Measurements from ENCODE around the gene PITX2. TPM values are rescaled to one million over a fixed set of nuclear protein-coding genes. Genes with fewer than 3 reads are reported as not detected.

Gene PITX2
- polyA plus RNA-seq, 3 donors = 0.12 to 0.55 (median 0.22) TPM

DNA sequence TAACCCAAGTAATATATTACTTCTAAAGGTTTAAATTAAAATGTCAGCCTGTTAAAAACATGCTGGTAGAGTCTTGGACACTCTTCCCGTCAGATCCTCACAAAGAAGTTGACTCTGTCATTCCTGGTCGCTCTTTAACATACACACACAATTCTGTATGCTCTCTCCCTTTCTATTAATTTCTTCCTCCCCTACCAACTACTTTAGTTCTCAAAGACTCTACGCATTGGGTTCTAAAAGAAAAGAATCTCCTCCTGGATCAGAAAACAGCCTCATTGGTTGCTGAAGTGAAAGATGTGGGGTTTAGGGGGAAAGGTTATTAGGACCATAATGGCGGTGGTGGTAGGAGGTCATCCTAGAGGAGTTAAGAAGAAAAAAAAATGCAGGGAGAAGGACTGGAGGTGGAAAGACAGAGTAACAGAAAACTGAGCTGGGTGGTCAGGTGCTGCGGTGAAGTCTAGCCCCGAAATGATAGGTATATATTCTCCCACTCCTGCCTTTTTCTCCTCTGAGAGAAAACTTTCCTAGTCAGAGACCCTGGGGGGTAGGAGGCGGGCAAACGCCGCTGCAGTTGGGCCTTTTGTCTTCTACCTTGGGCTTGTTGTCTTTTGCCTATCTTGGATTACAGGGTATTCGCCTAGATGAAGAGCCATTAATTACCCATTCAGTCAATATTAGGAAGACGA, 5.2 kb upstream of the PITX2 start:
- WGBS, 3 donors = 13 to 24% (median 24%) methylated on average over 11 of the region's 11 CpGs
- no peak overlapping the region for H3K27ac ChIP-seq (ENCODE audit: low read depth, low read length)

DNA sequence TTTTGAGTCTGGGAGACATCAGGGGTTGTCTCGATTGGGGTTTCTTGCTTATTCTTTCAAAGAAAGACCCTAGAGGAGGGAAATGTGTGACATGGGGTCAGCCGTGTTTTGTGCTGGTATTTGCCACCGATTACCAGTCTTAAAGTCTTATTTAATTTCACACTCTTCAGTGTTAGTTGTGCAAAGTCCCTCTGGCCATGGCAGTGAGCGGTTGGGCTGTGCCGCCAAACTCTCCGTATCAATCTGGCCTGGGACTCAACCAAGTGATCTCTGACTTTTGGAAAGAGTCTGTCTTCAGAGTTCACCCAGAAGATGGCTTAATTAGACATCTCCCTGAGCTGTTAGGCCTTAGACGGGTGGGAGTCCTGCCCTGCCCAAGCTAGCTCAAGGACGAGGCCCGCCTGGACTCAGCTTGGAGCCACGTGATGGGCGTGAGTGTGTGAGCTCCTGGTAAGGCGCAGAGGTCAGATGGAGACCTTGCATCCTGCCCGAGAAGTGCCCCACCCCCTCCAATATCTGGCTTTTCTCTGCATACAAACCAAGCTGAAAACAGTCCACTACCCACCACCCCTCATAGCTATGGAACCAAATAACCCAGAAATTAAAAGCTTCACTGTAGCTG, 3.8 kb upstream of the PITX2 start:
- H3K27ac ChIP-seq (ENCODE audit: low read depth, low read length) = no peak overlapping the region
- WGBS, 3 donors = 17 to 24% (median 24%) methylated on average over 13 of the region's 13 CpGs

DNA sequence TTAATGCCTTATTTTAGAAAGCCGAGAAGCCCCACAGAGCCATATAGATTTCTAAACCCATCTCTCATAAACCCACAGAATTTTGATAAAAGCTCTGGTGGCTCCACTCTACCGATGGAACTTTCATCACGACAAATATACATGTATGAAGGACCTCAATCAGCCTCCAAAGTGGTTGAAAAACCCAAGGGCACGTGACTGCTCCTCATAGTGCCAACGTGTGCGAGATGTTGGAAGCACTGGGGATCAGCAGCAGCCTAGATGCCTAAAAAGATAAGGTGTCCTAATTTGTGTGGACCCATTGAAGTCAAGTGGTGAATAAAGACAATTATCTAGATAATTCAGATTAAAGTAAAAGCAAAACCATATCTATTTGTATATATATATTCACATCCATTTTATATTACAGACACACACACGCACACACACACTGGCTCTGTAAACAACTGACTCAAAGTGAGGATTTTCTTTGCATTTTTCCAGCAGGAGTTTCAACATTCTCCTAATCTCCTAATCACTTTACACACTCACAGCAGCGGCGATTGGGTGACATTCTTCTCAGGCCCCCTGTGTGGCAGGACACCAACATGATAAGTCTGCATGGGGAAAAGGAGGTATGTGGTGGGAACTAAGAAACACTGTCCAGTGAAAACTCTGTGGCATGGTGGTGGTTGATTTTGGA, 2.8 kb upstream of the PITX2 start:
- 12 to 20% (median 20%) methylated on average over 9 of the region's 9 CpGs for WGBS, 3 donors
- H3K27ac ChIP-seq (ENCODE audit: low read depth, low read length) = no peak overlapping the region

DNA sequence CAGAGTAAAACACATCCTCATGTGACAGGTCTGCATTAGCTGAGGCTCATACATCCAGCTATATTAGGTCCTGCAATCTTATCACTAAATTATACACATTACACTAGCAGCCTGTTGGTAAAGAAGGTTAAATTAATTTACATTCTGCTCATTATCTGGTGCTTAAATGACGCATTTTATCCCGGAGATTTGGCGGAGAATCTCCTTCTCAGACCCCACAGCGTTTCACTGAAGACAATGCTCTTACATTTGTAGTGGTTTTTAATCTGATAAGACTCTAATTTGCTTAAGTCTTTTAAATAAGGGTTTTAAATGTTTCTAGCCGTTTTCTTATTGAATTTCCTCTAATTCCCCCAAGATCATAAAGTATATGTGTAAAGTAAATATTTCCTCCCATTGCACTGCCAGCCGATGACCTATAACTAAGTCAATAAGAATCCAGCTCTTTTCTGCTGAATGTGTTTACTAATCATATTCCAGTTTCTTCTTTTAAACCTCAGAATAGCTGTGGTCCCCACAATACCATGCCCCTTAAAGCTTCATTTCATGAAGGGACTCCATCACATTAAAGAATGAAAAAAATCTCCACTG, 2.1 kb upstream of the PITX2 start:
- WGBS, 3 donors = 6 to 26% (median 23%) methylated on average over 6 of the region's 6 CpGs
- no peak overlapping the region for H3K27ac ChIP-seq (ENCODE audit: low read depth, low read length)

DNA sequence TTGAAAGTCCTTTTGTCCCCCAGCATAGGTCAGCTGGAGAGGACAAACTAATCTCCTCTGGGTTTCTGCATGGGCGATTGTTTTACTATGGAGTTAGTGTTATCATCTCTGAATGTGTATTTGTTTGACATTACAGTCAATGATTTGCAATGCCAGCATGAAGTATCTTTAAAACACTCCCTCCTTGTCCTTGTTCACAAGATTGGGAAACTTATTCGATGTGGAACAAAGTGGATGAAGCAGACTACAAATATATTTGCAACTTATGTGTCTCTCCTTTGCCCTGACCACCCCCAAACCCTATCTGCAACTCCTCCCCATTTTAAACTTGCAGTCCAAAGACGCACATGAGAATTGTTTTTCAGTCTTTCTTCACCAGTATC, 1.5 kb upstream of the PITX2 start:
- WGBS, 3 donors = 6 to 31% (median 25%) methylated on average over 3 of the region's 3 CpGs
- H3K27ac ChIP-seq (ENCODE audit: low read depth, low read length) = no peak overlapping the region

DNA sequence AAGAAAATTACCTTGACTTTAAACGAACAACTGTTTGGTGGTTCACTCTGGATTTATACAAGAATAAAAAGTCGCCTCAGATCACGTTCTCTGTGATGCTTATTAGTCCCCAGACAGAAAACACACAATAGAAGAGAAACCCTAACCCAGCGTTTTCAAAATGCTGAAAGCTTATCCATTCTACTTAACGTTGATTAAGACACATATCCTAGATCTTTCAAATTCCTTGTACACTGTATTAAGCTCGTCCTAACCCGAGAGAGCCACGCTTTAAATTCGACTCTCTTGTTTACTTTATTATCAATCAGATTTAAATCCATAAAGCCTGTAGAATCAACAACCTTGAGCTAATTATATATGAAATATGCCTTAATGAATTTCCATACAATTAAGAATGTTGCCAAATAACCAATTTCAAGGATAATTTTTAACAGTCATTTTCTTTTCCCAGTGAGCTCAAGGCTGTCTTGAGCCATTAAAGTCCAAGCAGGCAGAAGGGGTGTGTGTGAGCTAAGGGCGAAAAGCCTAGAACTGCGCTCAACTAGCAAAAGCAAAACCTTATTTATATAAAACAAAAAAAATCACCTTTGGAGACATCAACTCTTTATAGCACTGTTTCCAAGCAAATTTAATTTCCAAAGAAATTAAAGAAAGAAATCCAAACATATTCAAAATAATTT, 981 bp upstream of the PITX2 start:
- WGBS, 3 donors = 19 to 34% (median 28%) methylated on average over 11 of the region's 11 CpGs
- H3K27ac ChIP-seq (ENCODE audit: low read depth, low read length) = no peak overlapping the region

DNA sequence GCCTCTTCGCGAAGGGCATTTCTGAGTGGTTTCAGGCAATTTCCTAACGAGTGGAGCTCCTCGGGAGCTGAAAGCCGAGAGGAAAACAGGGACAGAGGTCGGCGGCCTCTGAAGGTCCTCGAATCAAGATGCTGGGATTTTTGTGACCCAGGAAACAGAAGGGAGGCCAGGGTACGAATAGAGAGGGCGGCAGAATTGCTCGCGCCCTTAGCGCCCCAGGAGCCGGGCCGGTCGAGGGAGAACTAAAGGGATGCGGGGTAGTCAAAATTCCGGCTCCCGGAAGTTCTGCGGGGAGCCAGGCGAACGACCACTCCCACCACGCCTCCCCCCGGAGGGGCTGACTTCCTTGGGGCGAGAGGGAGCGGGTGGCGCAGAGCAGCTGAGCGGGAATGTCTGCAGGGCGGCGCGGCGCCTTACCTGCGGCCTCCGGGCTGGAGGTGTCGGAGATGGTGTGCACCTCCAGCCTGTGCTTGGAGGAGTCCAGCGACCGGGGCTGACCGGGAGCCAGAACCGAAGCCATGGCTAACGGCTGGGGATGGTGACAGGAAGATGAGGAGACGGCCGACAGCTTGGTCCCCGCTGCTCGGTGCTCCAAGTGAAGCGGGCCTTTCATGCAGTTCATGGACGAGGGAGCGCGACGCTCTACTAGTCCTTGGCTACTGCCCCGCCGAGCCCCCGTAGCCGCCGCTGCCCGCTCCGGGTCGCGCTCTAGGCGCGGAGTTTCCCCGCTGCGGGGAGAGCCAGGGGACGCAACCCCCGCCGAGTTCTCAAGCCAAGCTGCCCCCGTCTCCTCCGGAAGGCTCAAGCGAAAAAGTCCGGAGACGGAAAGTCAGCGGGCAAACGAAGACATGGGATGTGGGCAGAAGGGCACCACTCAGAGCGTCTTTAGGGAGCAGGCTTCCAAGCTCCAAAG, 782 bp downstream of the PITX2 start:
- WGBS, 3 donors = 3 to 8% (median 4%) methylated on average over 69 to 73 of the region's 73 CpGs
- H3K27ac ChIP-seq (ENCODE audit: low read depth, low read length) = no peak overlapping the region

DNA sequence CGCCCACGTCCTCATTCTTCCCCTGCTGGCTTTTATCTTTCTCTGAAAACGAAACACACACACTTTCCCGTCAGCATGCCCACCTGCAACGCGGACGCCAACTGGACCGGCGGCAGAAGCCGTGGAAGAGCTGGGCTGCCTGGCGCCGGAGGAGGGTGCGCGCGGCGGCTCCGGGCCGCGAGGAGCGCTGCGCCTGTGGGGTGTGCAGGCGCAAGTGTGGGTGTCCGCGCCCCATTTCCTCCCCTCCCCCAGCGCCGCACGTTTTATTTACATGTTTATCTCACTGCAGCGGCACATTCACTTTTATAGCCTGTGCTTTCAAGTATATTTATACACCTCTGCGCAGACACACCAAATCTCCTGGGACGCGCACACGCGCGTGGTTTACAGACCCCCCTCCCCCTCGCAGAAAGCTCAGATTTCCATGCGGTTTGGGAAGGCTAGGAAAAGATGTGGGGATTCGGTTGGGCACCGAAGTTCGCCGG, 1.5 kb downstream of the PITX2 start:
- 4 to 8% (median 6%) methylated on average over 34 to 40 of the region's 40 CpGs for WGBS, 3 donors
- no peak overlapping the region for H3K27ac ChIP-seq (ENCODE audit: low read depth, low read length)

DNA sequence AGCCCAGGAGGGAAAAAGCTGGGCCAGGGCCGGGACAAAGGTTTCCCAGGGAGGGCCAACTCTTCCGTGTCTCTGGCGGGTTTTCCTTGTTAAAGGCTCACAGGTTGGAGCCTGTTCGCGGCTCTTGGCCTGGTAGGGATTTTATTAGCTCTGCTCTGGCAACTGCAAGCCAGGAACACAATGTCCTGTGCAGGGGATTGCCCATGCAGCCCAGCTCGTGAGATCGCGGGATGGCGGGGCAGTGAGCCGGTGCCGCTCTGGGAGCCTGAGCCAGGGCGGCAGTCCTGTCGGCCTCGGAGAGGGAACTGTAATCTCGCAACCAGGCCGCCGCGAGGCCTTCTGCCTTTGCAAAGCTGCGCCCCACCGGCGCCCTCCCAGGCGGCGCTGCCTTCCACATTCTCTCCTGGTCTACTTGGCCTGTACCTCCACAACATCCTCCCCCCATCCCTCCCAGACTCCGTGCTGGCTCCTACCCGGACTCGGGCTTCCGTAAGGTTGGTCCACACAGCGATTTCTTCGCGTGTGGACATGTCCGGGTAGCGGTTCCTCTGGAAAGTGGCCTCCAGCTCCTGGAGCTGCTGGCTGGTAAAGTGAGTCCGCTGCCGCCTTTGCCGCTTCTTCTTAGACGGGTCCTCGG, 2.1 kb downstream of the PITX2 start:
- no peak overlapping the region for H3K27ac ChIP-seq (ENCODE audit: low read depth, low read length)

DNA sequence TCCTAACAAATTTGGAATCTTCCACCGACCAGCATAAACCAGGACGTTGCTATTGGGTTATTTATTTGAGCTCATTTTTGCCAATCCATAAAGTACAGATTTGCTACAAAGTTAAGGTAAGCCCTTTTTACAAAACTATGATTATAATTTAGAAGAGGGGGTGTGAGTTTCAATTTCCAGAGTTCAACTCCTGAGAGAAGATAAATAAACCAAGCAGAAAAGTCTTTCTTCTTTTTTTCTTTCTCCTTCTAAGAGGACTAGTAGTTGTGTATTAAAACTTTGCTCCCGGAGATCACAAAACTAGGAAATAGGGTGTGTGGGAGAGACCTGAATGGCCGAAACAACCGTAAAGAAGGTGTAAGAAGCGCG, 2.6 kb downstream of the PITX2 start:
- no peak overlapping the region for H3K27ac ChIP-seq (ENCODE audit: low read depth, low read length)

More for the DNA sequence above, 2.1 kb downstream of the PITX2 start:
- WGBS, 3 donors = 7 to 20% (median 17%) methylated on average over 36 to 37 of the region's 37 CpGs

DNA sequence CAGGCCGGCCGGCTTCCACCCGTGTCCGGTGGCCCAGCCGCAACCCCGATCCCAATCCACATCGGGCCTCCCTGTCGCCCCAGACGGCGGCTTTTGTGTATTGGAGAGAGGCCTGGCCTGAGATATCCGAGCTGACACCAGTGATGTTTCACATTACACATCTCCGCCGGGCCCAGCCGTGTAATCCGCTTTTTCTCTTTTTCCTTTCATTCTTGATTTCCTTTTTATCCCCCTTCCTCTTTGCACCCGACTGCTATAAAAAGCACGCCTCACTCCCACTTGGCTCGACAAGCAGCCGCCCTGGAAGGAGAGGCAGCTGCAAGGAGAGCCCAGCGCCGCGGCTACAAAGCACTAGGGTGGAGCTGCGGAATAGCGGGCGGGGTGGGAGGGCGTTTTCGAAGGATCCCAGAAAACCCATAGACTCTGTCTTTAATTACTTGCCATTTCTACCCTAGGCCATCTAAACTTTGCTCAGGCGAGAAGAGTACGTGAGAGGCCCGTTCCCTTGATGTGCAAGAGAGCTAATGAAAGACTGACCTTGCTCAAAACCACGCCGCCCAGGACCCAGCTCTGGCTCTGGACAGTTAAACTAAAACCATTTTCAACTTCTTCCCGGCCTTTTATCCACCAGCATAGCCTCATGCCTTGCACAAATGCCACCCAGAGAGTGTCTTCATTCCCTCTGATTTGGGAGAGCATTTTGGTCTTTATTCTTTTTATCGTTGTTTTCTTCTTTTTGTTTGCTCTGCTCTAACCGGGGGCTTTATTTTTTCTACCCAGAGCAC, 3.2 kb downstream of the PITX2 start:
- WGBS, 3 donors = 18 to 23% (median 22%) methylated on average over 35 of the region's 35 CpGs
- H3K27ac ChIP-seq (ENCODE audit: low read depth, low read length) = no peak overlapping the region

More for the DNA sequence above, 2.6 kb downstream of the PITX2 start:
- WGBS, 3 donors = 41 to 47% (median 44%) methylated on average over 7 of the region's 7 CpGs

DNA sequence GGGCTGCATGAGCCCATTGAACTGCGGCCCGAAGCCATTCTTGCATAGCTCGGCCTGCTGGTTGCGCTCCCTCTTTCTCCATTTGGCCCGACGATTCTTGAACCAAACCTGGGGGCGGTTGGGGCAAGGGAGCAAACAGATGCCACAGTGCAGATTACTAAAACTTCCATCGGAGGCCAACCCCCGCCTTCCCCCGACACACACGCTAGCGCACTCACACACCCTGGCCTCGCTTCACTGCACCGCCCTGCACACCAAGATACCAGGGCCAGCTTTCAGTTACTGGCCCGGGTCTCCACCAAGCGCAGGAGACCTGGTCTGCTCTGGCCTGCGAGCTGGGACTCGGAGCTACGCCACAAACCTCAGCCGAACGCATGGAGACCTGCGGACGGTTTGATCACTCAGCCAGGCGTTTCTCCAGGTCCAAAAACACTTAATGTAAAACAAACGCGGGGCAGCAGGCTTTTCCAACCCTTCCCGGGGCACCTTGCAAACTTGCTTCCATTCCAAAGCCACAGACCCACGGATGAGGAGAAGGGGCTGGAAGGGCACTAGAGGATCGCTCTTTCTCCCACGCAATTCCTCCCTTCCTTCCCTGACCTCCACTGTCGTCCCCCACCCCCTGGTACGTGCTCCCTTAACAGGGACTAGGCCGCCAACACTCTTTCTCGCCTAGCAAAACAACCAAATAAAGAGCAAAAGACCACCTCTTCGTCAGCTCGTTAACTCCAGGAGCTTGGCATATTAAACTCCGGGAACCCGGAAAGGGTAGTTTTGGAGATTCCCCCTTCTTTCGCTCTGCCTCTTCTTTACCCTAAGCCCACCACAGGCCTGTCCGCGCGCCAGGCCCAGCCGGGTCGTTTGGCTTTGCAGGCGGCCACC, 4.1 kb downstream of the PITX2 start:
- WGBS, 3 donors = 22 to 37% (median 36%) methylated on average over 45 of the region's 45 CpGs
- H3K27ac ChIP-seq (ENCODE audit: low read depth, low read length) = no peak overlapping the region

DNA sequence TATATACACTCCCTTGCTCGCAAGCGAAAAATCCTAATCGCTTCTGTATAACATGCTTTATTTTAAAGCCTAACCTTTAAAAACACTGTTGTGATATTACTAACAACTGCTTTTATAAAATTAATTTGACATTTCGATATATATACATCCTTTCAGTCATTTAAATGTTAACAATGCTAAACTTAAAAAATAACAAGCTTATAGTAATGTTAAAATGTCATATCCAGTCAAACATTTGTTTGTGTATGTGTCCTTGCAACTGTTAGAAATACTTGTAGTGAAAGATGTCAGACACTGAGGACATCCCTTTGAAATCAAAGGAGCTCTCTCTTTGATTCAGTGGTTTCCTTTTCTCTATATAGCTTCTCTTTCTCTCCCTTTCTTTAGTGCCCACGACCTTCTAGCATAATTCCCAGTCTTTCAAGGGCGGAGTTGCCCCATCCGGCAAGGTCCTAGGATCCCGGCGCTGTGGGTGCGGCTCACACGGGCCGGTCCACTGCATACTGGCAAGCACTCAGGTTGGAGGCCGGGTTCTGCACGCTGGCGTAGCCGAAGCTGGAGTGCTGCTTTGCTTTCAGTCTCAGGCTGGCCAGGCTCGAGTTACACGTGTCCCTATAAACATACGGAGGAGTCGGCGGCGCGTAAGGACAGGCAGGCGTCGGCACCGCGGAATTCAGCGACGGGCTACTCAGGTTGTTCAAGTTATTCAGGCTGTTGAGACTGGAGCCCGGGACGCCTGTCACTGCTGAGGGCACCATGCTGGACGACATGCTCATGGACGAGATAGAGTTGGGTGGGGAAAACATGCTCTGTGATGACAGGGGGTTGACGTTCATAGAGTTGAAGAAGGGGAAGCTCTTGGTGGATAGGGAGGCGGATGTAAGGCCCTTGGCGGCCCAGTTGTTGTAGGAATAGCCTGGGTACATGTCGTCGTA, 5.0 kb downstream of the PITX2 start:
- no peak overlapping the region for H3K27ac ChIP-seq (ENCODE audit: low read depth, low read length)
- WGBS, 3 donors = 13 to 21% (median 21%) methylated on average over 38 of the region's 38 CpGs

DNA sequence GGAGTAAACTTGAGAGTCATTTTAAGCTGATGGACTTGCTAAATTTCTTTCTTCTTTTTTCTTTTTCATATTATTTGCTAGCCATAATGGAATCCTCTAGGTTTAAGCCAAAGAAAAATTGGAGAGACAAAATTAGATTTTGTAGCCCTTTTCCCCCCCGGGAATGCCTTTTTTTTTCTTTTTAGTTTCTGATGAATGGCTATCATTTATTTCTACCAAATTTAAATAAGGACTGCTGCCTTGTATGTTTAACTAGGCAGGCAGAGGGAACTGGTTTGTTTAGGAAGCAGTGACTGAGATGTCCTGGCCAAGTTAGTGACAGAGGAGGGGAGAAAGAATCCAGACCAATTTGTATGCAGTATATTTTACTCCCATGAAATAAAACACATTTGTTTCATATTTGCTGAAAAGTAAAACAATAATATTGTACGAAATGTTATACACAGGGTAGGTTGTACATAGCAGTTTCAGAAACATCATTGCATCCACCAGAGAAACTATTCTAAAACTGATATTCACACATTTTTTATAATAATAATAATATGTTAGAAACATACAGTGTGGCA, 5.7 kb downstream of the PITX2 start:
- 25 to 52% (median 44%) methylated on average over 2 of the region's 2 CpGs for WGBS, 3 donors
- H3K27ac ChIP-seq (ENCODE audit: low read depth, low read length) = no peak overlapping the region
